ENCODE results near the gene TC2N.

GRCh38 chr14:91810699-91811098 lies 56.6 kb downstream of the TC2N start:
- TF ChIP-seq CTCF (IDR thresholded peaks at IDR 0.05) (no peak), EP300 (IDR thresholded peaks at IDR 0.05) (no peak), POLR2AphosphoS5 (IDR thresholded peaks at IDR 0.05) (no peak)
